ENCODE measurements around the gene TNFRSF1B. TPM values are rescaled to one million over a fixed set of nuclear protein-coding genes. Genes with fewer than 3 reads are reported as not detected.

TNFRSF1B gene
- total and polyA plus RNA-seq, 9 of the 15 experiments (the other 6 are each of a cell fraction or from before 2014, with no cell fraction given): 8.8 to 91.3 (median 36.0) TPM

DNA sequence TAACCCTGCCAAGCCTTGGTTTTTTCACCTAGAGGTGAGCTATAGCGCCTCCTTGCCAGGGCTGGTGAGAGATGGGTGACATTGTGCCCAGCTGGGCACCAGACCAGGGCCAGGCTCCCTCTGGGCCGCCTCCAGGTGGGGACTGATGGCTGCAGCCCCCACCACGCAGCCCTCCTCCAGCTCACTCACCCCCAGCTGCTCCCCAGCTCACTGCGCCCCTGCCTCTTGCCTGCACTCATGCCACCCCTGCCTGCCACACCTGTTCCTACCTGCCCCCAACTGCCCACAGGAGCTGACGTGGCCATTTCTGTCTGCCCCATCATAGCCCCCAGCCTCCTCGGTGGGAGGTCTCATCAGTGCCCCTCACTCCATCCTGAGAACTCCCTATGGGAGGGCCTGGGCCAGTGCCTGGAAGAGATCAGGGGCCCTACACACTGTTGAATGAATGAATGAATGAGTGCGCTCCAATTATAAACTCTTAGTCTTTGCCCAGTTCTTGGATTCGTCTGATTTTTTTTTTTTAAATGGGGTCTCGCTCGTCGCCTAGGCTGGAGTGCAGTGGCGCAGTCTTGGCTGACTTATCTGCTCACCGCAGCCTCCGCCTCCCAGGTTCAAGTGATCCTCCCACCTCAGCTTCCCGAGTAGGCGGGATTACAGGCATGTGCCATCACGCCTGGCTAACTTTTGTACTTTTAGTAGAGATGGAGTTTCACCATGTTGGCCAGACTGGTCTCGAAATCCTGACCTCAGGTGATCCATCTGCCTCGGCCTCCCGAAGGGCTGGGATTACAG is 36.6 kb downstream of the TNFRSF1B start (continued):
- TF ChIP-seq CXXC5 (CRISPR knock-in tag; IDR thresholded peaks at IDR 0.05) (peak; percentile 70), EGR1 (conservative IDR thresholded peaks at IDR 0.05) (peak; percentile 73), L3MBTL2 (IDR thresholded peaks at IDR 0.05) (peak; percentile 92), NUFIP1 (IDR thresholded peaks at IDR 0.05; ENCODE audit: partially characterized antibody) (peak; percentile 32), CBFA2T2 (conservative IDR thresholded peaks at IDR 0.05) (peak; percentile 49; the same call in 1 of the 2 replicates), ZNF384 (IDR thresholded peaks at IDR 0.05; ENCODE audit: low read depth, low read length) (peak; percentile 89), EP400 (IDR thresholded peaks at IDR 0.05) (peak; percentile 50; the same call in 1 of the 2 replicates)
- TF ChIP-seq, protein P1, sequence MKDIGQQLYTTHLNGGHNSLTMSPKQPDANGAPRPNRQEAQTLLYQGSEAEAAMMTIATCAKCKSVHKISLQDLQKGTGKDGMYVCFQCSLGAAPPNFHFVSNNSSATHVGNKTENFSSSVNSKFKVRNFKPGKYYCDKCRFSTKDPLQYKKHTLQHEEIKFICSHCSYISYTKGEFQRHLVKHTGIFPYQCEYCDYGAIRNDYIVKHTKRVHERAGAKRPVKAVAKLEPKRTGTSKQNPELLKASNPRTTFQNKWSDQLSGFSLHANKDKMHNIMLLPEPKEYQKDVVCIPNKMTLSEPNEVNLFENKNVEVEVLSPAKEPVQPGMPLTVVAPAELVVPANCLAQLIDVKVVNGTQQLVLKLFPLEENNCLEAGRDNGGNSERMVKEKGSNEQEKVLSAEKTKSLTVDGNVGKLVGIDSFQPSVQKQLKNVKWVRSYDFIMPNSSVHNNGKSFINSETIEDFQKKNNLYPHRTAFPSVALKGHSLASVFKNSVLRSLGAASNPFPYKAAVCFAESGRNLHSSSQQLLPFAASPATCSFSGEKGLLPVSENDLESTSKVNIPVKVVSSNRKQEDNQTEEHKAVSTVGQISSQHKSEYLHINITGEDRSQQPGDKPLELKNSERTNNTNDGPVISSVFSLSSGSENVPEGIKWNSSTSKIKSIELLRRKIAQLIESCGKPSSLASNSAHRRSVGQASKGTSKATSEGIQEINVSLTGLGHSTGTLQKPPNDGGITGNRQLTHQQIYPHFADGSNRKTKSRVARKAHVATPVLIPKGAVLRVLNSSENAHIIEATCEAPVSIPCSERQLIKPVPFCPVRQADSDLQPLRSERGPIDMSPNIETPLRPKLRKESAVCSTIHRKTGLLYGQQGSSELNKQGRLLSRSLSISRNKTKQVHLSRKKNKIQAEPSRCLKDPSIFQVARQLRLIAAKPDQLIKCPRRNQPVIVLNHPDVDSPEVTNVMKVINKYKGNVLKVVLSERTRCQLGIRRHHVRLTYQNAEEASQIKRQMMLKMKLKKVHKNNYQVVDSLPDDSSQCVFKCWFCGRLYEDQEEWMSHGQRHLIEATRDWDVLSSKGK (CRISPR knock-in tag; IDR thresholded peaks at IDR 0.05): no peak
- TF ChIP-seq, protein P2, sequence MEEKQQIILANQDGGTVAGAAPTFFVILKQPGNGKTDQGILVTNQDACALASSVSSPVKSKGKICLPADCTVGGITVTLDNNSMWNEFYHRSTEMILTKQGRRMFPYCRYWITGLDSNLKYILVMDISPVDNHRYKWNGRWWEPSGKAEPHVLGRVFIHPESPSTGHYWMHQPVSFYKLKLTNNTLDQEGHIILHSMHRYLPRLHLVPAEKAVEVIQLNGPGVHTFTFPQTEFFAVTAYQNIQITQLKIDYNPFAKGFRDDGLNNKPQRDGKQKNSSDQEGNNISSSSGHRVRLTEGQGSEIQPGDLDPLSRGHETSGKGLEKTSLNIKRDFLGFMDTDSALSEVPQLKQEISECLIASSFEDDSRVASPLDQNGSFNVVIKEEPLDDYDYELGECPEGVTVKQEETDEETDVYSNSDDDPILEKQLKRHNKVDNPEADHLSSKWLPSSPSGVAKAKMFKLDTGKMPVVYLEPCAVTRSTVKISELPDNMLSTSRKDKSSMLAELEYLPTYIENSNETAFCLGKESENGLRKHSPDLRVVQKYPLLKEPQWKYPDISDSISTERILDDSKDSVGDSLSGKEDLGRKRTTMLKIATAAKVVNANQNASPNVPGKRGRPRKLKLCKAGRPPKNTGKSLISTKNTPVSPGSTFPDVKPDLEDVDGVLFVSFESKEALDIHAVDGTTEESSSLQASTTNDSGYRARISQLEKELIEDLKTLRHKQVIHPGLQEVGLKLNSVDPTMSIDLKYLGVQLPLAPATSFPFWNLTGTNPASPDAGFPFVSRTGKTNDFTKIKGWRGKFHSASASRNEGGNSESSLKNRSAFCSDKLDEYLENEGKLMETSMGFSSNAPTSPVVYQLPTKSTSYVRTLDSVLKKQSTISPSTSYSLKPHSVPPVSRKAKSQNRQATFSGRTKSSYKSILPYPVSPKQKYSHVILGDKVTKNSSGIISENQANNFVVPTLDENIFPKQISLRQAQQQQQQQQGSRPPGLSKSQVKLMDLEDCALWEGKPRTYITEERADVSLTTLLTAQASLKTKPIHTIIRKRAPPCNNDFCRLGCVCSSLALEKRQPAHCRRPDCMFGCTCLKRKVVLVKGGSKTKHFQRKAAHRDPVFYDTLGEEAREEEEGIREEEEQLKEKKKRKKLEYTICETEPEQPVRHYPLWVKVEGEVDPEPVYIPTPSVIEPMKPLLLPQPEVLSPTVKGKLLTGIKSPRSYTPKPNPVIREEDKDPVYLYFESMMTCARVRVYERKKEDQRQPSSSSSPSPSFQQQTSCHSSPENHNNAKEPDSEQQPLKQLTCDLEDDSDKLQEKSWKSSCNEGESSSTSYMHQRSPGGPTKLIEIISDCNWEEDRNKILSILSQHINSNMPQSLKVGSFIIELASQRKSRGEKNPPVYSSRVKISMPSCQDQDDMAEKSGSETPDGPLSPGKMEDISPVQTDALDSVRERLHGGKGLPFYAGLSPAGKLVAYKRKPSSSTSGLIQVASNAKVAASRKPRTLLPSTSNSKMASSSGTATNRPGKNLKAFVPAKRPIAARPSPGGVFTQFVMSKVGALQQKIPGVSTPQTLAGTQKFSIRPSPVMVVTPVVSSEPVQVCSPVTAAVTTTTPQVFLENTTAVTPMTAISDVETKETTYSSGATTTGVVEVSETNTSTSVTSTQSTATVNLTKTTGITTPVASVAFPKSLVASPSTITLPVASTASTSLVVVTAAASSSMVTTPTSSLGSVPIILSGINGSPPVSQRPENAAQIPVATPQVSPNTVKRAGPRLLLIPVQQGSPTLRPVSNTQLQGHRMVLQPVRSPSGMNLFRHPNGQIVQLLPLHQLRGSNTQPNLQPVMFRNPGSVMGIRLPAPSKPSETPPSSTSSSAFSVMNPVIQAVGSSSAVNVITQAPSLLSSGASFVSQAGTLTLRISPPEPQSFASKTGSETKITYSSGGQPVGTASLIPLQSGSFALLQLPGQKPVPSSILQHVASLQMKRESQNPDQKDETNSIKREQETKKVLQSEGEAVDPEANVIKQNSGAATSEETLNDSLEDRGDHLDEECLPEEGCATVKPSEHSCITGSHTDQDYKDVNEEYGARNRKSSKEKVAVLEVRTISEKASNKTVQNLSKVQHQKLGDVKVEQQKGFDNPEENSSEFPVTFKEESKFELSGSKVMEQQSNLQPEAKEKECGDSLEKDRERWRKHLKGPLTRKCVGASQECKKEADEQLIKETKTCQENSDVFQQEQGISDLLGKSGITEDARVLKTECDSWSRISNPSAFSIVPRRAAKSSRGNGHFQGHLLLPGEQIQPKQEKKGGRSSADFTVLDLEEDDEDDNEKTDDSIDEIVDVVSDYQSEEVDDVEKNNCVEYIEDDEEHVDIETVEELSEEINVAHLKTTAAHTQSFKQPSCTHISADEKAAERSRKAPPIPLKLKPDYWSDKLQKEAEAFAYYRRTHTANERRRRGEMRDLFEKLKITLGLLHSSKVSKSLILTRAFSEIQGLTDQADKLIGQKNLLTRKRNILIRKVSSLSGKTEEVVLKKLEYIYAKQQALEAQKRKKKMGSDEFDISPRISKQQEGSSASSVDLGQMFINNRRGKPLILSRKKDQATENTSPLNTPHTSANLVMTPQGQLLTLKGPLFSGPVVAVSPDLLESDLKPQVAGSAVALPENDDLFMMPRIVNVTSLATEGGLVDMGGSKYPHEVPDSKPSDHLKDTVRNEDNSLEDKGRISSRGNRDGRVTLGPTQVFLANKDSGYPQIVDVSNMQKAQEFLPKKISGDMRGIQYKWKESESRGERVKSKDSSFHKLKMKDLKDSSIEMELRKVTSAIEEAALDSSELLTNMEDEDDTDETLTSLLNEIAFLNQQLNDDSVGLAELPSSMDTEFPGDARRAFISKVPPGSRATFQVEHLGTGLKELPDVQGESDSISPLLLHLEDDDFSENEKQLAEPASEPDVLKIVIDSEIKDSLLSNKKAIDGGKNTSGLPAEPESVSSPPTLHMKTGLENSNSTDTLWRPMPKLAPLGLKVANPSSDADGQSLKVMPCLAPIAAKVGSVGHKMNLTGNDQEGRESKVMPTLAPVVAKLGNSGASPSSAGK (IDR thresholded peaks at IDR 0.05): peak; percentile 86
- TF ChIP-seq, protein P3, sequence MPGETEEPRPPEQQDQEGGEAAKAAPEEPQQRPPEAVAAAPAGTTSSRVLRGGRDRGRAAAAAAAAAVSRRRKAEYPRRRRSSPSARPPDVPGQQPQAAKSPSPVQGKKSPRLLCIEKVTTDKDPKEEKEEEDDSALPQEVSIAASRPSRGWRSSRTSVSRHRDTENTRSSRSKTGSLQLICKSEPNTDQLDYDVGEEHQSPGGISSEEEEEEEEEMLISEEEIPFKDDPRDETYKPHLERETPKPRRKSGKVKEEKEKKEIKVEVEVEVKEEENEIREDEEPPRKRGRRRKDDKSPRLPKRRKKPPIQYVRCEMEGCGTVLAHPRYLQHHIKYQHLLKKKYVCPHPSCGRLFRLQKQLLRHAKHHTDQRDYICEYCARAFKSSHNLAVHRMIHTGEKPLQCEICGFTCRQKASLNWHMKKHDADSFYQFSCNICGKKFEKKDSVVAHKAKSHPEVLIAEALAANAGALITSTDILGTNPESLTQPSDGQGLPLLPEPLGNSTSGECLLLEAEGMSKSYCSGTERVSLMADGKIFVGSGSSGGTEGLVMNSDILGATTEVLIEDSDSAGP (CRISPR knock-in tag; IDR thresholded peaks at IDR 0.05): no peak
